HL-60 (cell line): ENCODE data around the gene IRF3.

ENCODE experiments used
- GABPA ChIP-seq: IDR thresholded peaks from 2 replicates; pipeline ENCODE4 v1.6.1; 2012; ENCODE audit warnings: low read depth
- POLR2AphosphoS5 ChIP-seq: IDR thresholded peaks from 2 replicates; pipeline ENCODE4 v1.6.1; 2012; ENCODE audit warnings: low read depth
- TF ChIP-seq, protein P1 (sequence below): IDR thresholded peaks from 2 replicates; pipeline ENCODE4 v1.6.1; 2012; ENCODE audit warnings: low read depth; ENCODE audit not compliant: insufficient replicate concordance
- TF ChIP-seq, protein P2 (sequence below): IDR thresholded peaks from one replicate; pipeline ENCODE4 v1.5.1; 2011; ENCODE audit warnings: low read length, control low read depth, inconsistent platforms; ENCODE audit not compliant: insufficient read depth

DNA sequence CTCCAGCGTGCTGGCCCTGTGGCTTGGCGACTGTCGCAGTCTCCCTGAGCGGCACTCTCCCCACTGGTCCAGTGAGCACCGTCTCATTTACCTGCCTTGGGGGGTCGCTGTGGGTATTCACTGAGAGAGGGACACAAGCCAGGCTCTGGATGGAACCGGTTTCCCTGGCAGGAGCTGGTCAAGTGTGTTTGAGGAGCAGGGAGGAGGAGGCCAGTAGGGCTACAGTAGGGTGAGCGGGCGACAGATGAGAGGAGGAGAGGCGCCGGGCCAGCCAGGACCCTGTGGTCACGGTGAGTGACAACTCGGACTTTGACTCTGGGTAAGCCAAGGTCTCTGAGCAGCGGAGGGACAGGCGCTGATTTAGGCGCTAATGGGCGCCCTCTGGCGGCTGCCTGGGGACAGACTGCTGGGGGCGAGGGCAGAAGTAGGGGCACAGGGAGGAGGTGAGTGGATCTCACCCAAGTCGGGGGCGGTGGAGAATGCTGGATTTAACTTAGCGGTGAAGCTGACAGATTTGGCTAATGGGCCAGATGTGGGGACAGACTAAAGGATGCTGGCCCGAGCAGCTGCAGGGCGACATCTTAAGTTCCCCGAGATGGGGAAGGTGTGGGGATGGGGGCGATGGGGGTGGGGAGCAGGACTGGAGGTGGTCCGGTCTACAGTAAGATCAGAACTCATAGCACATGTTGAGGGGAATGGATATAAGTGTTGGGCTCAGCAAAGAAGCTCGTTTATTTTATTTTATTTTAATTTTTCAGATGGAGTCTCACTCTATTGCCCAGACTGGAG lies 6.7 kb upstream of the IRF3 start:
- TF ChIP-seq, protein P1, sequence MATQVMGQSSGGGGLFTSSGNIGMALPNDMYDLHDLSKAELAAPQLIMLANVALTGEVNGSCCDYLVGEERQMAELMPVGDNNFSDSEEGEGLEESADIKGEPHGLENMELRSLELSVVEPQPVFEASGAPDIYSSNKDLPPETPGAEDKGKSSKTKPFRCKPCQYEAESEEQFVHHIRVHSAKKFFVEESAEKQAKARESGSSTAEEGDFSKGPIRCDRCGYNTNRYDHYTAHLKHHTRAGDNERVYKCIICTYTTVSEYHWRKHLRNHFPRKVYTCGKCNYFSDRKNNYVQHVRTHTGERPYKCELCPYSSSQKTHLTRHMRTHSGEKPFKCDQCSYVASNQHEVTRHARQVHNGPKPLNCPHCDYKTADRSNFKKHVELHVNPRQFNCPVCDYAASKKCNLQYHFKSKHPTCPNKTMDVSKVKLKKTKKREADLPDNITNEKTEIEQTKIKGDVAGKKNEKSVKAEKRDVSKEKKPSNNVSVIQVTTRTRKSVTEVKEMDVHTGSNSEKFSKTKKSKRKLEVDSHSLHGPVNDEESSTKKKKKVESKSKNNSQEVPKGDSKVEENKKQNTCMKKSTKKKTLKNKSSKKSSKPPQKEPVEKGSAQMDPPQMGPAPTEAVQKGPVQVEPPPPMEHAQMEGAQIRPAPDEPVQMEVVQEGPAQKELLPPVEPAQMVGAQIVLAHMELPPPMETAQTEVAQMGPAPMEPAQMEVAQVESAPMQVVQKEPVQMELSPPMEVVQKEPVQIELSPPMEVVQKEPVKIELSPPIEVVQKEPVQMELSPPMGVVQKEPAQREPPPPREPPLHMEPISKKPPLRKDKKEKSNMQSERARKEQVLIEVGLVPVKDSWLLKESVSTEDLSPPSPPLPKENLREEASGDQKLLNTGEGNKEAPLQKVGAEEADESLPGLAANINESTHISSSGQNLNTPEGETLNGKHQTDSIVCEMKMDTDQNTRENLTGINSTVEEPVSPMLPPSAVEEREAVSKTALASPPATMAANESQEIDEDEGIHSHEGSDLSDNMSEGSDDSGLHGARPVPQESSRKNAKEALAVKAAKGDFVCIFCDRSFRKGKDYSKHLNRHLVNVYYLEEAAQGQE, result no peak
- TF ChIP-seq, protein P2, sequence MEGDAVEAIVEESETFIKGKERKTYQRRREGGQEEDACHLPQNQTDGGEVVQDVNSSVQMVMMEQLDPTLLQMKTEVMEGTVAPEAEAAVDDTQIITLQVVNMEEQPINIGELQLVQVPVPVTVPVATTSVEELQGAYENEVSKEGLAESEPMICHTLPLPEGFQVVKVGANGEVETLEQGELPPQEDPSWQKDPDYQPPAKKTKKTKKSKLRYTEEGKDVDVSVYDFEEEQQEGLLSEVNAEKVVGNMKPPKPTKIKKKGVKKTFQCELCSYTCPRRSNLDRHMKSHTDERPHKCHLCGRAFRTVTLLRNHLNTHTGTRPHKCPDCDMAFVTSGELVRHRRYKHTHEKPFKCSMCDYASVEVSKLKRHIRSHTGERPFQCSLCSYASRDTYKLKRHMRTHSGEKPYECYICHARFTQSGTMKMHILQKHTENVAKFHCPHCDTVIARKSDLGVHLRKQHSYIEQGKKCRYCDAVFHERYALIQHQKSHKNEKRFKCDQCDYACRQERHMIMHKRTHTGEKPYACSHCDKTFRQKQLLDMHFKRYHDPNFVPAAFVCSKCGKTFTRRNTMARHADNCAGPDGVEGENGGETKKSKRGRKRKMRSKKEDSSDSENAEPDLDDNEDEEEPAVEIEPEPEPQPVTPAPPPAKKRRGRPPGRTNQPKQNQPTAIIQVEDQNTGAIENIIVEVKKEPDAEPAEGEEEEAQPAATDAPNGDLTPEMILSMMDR, result peak; percentile 97
- TF ChIP-seq POLR2AphosphoS5, result no peak
- no peak for TF ChIP-seq GABPA
